Small intestine (tissue), 7 donors: ENCODE measurements around the gene ADGRD1. TPM values are rescaled to one million over a fixed set of nuclear protein-coding genes. Genes with fewer than 3 reads are reported as not detected.
A peak's percentile ranks its signal among the peaks of the same experiment; 100 is the strongest.

Source experiments
- DNase-seq, 2 donors: peaks; one replicate each; pipeline versions ENCODE4 v3.0.0 to v3.0.0-alpha.2; 2013
- FAIRE-seq: peaks from 2 replicates; lab custom pipeline; 2012; peaks lifted over from hg19 to GRCh38; lab: Jason Lieb, UNC
- H3K27ac ChIP-seq, 3 donors: one replicate each; pipeline ENCODE4 v1.5.1; 2013; ENCODE audit warnings: low read length in 2 of 3, mild to moderate bottlenecking in 2 of 3, control low read depth in 1 of 3, inconsistent platforms in 1 of 3, low read depth in 1 of 3, moderate library complexity in 1 of 3
- H3K27me3 ChIP-seq, 3 donors: one replicate each; pipeline ENCODE4 v1.6.1; 2013; ENCODE audit warnings: low read length in 3 of 3, inconsistent platforms in 1 of 3; ENCODE audit not compliant: control insufficient read depth in 3 of 3, insufficient read depth in 3 of 3
- H3K36me3 ChIP-seq, 3 donors: one replicate each; pipeline ENCODE4 v1.6.1; 2013; ENCODE audit warnings: low read length in 3 of 3, inconsistent platforms in 1 of 3, low read depth in 1 of 3, mild to moderate bottlenecking in 1 of 3, moderate library complexity in 1 of 3; ENCODE audit not compliant: control insufficient read depth in 3 of 3, insufficient read depth in 2 of 3
- H3K4me1 ChIP-seq, 3 donors: one replicate each; pipeline ENCODE4 v1.6.1; 2013; ENCODE audit warnings: low read length in 2 of 3, inconsistent platforms in 1 of 3, low read depth in 1 of 3, mild to moderate bottlenecking in 1 of 3, moderate library complexity in 1 of 3; ENCODE audit not compliant: control insufficient read depth in 3 of 3, insufficient read depth in 2 of 3
- H3K4me3 ChIP-seq, 3 donors: one replicate each; pipeline ENCODE4 v1.5.1; 2013; ENCODE audit warnings: low read length in 3 of 3, control low read depth in 1 of 3, inconsistent platforms in 1 of 3, low read depth in 1 of 3, mild to moderate bottlenecking in 1 of 3, moderate library complexity in 1 of 3
- H3K9me3 ChIP-seq, 2 donors: one replicate each; pipeline ENCODE4 v1.6.1; 2013; ENCODE audit warnings: low read depth in 1 of 2, low read length in 1 of 2; ENCODE audit not compliant: control insufficient read depth in 2 of 2, insufficient read depth in 1 of 2
- WGBS, 3 donors: extraction: QIAGEN DNeasy Blood & Tissue Kit; methylation state at CpG; one replicate each; pipeline ENCODE4 v1.1.7; 2013; 5-methylcytosine and 5-hydroxymethylcytosine counted together
- polyA plus RNA-seq, 4 donors: library from polyadenylated mRNA; stranded (reverse) in 3 of 4; unstranded in 1 of 4; fragments of 200-250 nt in 3 of 4; fragments of 120-200 nt in 1 of 4; gene quantifications; one replicate each; pipeline versions ENCODE4 v1.2.1 to v1.2.3, GENCODE V29; 2013
- donor health status: healthy with polysubstance abuse.
- donor health status: control.
- donor health status: control.
- donor health status: Bipolar disorder and iron deficiency.
- donor health status: healthy.

Gene ADGRD1
- polyA plus RNA-seq, 4 donors: 0.54 to 87.7 (median 9.3) TPM; not detected in 1

DNA sequence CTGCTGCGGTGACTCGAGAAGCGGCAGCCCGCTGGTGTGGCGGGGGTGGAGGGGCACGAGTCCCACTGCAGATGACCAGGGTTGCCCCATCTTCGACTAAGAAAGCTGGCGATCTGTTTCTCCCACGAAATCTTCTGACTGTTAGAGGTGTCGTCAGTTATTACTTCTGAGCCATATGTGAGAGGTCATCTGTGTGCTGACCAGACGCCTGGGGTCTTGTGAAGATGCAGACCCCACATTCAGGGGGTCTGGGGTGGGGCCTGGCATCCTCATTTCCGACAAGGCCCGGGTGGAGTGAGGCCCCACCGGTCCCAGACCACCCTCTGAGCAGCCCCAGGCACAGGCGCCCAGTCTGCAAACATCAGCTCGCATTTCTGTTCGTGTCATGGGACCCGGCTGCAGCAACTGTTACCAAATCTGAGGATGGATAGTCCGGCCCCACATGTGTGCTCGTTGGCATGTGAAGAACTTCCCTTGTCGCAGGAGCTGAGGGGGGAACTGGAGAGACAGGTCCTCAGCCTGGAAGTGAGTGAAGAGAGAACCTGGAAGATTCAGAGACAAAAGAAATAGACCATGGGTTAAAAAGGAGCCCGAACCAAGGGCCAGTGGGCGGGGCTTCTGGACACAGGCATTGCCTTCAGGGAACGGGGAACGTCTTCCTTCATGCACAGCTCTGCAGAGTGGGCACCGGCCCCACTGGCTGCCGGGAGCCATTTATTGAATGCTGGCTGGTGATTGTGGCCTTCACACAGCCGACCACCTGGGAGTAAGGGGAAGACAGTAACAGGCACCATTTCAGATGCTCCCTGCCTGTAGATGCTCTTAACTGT lies 135.2 kb downstream of the ADGRD1 start:
- H3K36me3 ChIP-seq: peaks cover 0 to 67% (median 0%) of the 10 kb centered on the region in 3 donors
- no peak overlapping the region for H3K4me3 ChIP-seq
- 86 to 90% (median 88%) methylated on average over 28 of the region's 28 CpGs for WGBS, 3 donors
- H3K9me3 ChIP-seq: no peaks in the 10 kb centered on the region
- H3K4me1 ChIP-seq: peaks cover 0 to 4% (median 0%) of the 10 kb centered on the region in 3 donors
- FAIRE-seq (no peak), DNase-seq (no peak)
- H3K27me3 ChIP-seq: no peaks in the 10 kb centered on the region
- H3K27ac ChIP-seq: no peak overlapping the region

DNA sequence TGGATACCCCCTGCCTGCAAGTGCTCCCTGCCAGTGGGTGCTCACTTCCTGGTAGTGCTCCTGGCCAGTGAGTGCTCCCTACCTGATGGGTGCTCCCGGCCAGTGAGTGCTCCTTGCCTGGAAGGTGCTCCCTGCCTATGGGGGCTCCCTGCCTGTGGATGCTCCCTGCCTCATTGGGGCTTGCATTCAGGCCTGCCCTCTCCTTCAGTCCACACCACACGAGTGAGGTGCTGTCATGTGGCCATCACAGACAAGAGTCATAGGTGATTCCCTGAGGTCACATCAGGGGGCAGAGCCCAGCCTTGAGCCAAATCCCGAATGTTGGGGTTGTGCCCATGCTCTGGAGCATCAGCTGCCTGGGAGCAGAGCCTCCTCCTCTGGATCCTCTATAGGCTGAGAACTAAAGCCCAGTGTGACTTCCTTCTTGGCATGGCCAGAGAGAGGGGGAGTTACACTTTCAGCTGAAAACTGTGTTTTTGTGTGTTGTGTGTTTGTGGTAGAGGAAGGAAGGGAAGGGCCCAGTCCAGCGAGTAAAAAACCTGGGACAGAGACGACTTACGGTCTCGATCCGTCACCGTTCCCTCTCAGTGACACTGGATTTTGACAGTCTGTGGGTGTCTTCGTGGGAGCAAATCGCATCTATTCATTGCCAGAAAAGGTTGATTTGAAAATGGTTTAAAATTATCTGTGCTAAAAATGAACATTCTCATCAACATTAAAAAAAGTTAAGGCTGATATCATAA lies 136.0 kb downstream of the ADGRD1 start:
- 79 to 83% (median 81%) methylated on average over 11 of the region's 11 CpGs for WGBS, 3 donors
- no peaks in the 10 kb centered on the region for H3K27me3 ChIP-seq
- DNase-seq: no peak
- FAIRE-seq: no peak
- H3K9me3 ChIP-seq: no peaks in the 10 kb centered on the region
- H3K4me1 ChIP-seq: peaks cover 0 to 4% (median 0%) of the 10 kb centered on the region in 3 donors
- H3K4me3 ChIP-seq: no peak overlapping the region
- no peak overlapping the region for H3K27ac ChIP-seq
- H3K36me3 ChIP-seq: peaks cover 0 to 63% (median 0%) of the 10 kb centered on the region in 3 donors

DNA sequence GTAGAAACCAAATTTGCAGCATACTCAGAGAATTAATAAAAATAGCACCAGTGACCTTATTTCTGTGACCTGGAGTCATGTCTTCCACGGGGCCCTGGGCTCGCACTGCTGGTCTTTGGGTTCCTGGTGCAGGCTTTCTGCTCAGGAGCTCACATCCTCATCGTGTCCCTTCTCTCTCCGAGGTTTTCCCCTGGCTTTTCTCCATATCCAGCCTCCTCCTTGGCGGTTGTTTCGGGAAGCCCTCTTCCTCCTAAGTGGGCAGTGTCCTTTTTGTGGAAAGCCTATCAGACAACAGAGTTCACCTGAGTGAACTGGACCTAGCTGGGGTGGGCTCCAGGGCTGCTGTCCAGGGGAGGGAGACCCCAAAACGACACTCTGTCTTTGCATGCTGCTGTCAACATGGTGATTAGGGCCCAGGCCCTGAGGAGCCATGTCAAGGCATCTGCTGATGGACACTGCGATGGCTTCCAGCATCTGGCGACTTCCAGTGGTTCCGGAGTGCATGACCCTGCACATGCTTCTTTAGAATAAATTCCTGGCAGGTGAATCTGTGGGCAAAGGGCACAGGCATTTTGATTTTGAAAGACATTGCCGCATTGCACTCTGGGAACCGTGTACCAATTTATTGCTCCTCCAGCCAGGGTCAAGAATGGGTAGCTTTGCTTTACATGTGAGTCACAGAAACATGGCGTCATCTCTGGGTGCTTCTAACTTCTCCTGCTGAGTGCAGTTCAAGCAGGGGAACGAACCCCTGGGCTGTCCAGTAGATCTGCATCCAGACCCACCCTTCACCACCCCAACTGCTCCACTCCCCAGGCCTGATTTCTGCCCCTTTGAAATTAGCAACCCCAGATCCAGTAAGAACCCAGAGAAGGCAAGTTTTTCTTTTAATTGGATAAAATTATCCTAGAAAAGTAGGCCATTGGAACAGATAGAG lies 136.8 kb downstream of the ADGRD1 start:
- Histone ChIP-seq H3K27me3 (no peaks in the 10 kb centered on the region), H3K4me3 (no peak overlapping the region), H3K36me3 (peaks cover 0 to 55% (median 0%) of the 10 kb centered on the region in 3 donors), H3K4me1 (peaks cover 0 to 4% (median 0%) of the 10 kb centered on the region in 3 donors), H3K27ac (peak overlapping the region in 1 of 3 donors; percentile 47), H3K9me3 (no peaks in the 10 kb centered on the region)
- DNase-seq (peak in 1 of 2 donors; percentile 72), FAIRE-seq (no peak)
- WGBS, 3 donors: 75 to 82% (median 78%) methylated on average over 14 of the region's 14 CpGs

DNA sequence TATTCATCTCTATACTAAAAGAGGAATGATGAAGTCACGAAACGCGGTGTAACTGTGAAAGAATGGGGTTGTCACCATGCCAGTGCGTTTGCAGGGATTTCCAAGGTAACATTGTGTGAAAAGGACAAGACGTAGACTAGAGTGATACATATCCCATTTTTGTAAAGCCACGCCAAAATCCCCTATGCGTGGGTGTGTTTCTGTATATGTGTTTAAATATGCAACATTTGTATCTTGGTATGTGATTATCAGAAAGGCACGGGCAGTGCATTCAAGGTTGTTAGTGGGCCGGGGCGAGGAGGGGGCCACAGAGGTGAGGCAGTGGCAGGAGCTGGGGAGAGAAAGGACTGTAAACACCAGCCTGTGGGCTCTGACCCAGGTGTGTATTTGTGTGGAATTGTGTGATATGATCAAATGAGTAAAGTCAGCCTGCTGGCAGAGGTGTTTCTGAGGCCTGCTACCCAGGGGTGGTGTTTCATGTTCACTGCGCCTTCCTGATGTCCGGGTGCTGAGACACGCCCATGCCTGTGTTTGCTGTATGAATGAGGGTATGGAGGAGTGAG lies 137.8 kb downstream of the ADGRD1 start:
- H3K27me3 ChIP-seq: no peaks in the 10 kb centered on the region
- FAIRE-seq (no peak), DNase-seq (no peak)
- peaks cover 0 to 4% (median 0%) of the 10 kb centered on the region in 3 donors for H3K4me1 ChIP-seq
- H3K4me3 ChIP-seq: no peak overlapping the region
- peaks cover 0 to 50% (median 0%) of the 10 kb centered on the region in 3 donors for H3K36me3 ChIP-seq
- H3K27ac ChIP-seq: no peak overlapping the region
- no peaks in the 10 kb centered on the region for H3K9me3 ChIP-seq
- 64 to 77% (median 76%) methylated on average over 12 to 13 of the region's 13 CpGs for WGBS, 3 donors

DNA sequence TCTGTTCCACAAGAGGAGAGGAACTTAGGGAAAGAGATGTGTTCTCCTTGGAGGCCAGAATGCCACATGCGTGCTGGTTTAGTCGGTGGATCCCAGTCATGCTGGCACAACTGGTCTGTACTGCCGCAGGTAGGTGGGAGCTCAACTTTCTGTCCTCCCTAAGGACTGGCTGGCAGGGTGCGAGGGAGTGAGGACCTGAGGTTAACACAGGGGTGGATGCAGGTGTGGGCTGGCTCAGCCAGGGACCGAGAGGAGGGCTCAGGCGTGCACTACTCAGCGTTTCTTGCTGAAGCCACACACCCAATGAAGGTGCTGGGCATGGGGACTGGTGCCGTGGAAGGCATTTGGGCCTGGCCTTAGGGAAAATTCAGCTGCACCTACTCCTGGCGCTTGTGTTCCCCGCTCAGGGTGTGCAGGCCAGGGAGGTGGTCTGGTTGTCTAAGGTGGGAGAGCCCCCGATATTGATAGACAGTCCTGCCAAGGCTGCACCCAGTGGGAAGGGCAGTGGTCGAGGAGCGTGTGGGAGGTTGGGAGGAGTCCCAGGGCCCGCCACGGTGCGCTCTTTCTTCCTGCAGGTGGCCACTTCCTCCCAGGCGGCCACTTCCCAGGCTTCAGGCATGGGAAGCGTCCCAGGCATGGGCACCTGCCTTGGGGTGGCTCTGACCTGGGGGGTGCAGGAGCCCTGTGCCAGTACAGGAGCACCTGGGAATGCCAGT lies 138.4 kb downstream of the ADGRD1 start:
- DNase-seq: no peak

DNA sequence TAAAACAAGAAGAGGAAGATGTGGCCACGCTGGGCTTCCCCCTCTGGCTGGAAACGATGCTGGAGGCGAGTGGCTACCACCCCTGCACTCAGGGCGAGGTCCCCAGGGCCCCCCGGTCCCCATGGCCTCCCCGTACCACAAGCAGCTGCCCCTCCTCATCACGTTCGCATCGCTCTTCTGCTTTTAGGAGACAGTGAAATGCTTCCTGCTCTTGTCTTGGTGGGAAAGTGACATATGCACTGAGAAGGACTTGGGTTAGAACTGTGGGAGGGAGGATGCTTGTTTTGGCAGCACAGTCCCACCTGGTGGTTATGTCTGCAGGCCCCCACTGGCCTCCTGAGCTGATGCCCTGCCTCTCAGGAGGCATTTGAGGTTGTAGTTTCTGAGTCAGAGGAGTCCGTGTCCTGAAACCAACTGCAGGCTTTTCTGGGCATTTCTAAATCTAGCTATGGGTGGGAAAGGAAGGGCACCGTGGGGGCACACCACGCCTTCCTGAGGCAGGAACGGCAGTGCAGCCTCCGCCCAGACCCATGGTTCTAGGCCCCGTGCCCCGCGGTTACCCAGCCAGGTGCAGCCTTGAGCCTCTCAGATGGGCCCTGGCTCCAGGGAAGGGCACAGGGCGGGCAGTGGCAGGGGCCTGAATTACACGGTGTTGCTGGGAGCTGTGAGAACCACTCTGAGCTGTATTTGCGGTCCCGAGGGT lies 139.3 kb downstream of the ADGRD1 start:
- no peaks in the 10 kb centered on the region for H3K9me3 ChIP-seq
- H3K27me3 ChIP-seq: no peaks in the 10 kb centered on the region
- peaks cover 0 to 51% (median 0%) of the 10 kb centered on the region in 3 donors for H3K36me3 ChIP-seq
- H3K4me1 ChIP-seq: peaks cover 0 to 4% (median 0%) of the 10 kb centered on the region in 3 donors
- H3K27ac ChIP-seq: no peak overlapping the region
- WGBS, 3 donors: 55 to 61% (median 60%) methylated on average over 21 of the region's 21 CpGs
- H3K4me3 ChIP-seq: no peak overlapping the region
- DNase-seq (no peak), FAIRE-seq (no peak)

More for the DNA sequence above, 138.4 kb downstream of the ADGRD1 start:
- Histone ChIP-seq H3K36me3 (peaks cover 0 to 53% (median 0%) of the 10 kb centered on the region in 3 donors), H3K27me3 (no peaks in the 10 kb centered on the region), H3K27ac (no peak overlapping the region), H3K4me1 (peaks cover 0 to 4% (median 0%) of the 10 kb centered on the region in 3 donors), H3K4me3 (no peak overlapping the region), H3K9me3 (no peaks in the 10 kb centered on the region)
- FAIRE-seq: no peak
- WGBS, 3 donors: 84 to 89% (median 85%) methylated on average over 18 of the region's 18 CpGs

DNA sequence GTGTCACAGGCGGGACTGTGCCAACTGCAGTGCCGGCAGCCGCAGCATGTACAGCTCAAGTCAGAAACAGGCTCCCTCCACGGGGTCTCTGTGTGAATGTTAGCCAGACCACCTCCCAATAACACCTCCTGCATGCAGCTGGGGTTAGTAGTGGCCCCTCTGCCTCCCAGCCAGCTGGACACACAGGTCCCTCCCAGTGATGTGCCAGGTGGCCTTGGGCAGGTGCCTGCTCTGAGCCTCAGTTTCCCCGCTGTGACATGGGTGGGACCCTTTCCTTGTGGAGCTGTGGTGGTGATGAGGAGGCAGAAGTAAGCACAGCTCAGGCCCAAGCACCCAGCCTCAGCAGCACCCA lies 139.9 kb downstream of the ADGRD1 start:
- Histone ChIP-seq H3K27me3 (no peaks in the 10 kb centered on the region), H3K4me1 (peaks cover 0 to 4% (median 0%) of the 10 kb centered on the region in 3 donors), H3K27ac (no peak overlapping the region), H3K36me3 (peaks cover 0 to 48% (median 0%) of the 10 kb centered on the region in 3 donors), H3K4me3 (no peak overlapping the region), H3K9me3 (no peaks in the 10 kb centered on the region)
- no peak for DNase-seq
- no peak for FAIRE-seq
- 47 to 69% (median 55%) methylated on average over 5 of the region's 5 CpGs for WGBS, 3 donors
